NT2/D1 (cell line): Measurements from ENCODE around the gene LGALS9B.
"Not testable (repeated sequence)": the region's sequence is repeated elsewhere in the genome, so short reads cannot be mapped to it uniquely, and the experiment has no call there.

Experiments used
- DNase-seq: peaks from one replicate; pipeline ENCODE4 v3.0.0-alpha.2; 2011; ENCODE audit warnings: low read depth, low spot score
- H3K27me3 ChIP-seq: 2 replicates; pipeline ENCODE4 v1.6.0; 2011; ENCODE audit warnings: mild to moderate bottlenecking; ENCODE audit not compliant: insufficient read length, insufficient read depth
- H3K36me3 ChIP-seq: 2 replicates; pipeline ENCODE4 v1.6.1; 2011; ENCODE audit warnings: mild to moderate bottlenecking, low read length, mixed read lengths; ENCODE audit not compliant: insufficient read depth, insufficient read length
- H3K4me1 ChIP-seq: 2 replicates; pipeline ENCODE4 v1.5.1; 2011; ENCODE audit not compliant: insufficient read depth, insufficient read length
- H3K4me3 ChIP-seq: 2 replicates; pipeline ENCODE4 v1.5.1; 2011; ENCODE audit warnings: low read depth; ENCODE audit not compliant: insufficient read length
- H3K9ac ChIP-seq: 2 replicates; pipeline ENCODE4 v1.6.0; 2011; ENCODE audit warnings: low read depth; ENCODE audit not compliant: insufficient read length
- H3K9me3 ChIP-seq: 2 replicates; pipeline ENCODE4 v1.5.1; 2011; ENCODE audit warnings: mild to moderate bottlenecking, low read length; ENCODE audit not compliant: insufficient read depth

The LGALS9B gene

GRCh38 chr17:20467447-20467846 lies at the start of gene LGALS9B:
LGALS9B (minus strand) TSS chr17:20467539; CDS start chr17:20467470, 69 bp downstream.
- H3K4me3 ChIP-seq, DNase-seq, H3K36me3 ChIP-seq: not testable (repeated sequence)

GRCh38 chr17:20516986-20517385 lies 49.6 kb upstream of the LGALS9B start:
- H3K9ac ChIP-seq, DNase-seq, H3K4me1 ChIP-seq, H3K4me3 ChIP-seq, H3K27me3 ChIP-seq, H3K9me3 ChIP-seq, H3K36me3 ChIP-seq: not testable (repeated sequence)

More at GRCh38 chr17:20467447-20467846, at the start of gene LGALS9B:
- H3K4me1 ChIP-seq, H3K9ac ChIP-seq, H3K9me3 ChIP-seq, H3K27me3 ChIP-seq: not testable (repeated sequence)

- not testable (repeated sequence) for H3K4me3 ChIP-seq, DNase-seq, H3K36me3 ChIP-seq, H3K9me3 ChIP-seq, H3K4me1 ChIP-seq, H3K9ac ChIP-seq, H3K27me3 ChIP-seq
Measured at GRCh38 chr17:20515099-20515498, 47.8 kb upstream of the LGALS9B start.

GRCh38 chr17:20513539-20513938 lies 46.2 kb upstream of the LGALS9B start:
- H3K27me3 ChIP-seq, H3K4me1 ChIP-seq, H3K4me3 ChIP-seq, H3K9me3 ChIP-seq, DNase-seq, H3K36me3 ChIP-seq, H3K9ac ChIP-seq: not testable (repeated sequence)

- not testable (repeated sequence) for H3K4me1 ChIP-seq, H3K9ac ChIP-seq, H3K36me3 ChIP-seq, H3K9me3 ChIP-seq, H3K4me3 ChIP-seq, H3K27me3 ChIP-seq, DNase-seq
Measured at GRCh38 chr17:20512378-20512777, 45.0 kb upstream of the LGALS9B start.

GRCh38 chr17:20511778-20512177 lies 44.4 kb upstream of the LGALS9B start:
- DNase-seq, H3K9ac ChIP-seq, H3K36me3 ChIP-seq, H3K9me3 ChIP-seq, H3K4me1 ChIP-seq, H3K27me3 ChIP-seq, H3K4me3 ChIP-seq: not testable (repeated sequence)

- H3K4me3 ChIP-seq, H3K27me3 ChIP-seq, H3K9me3 ChIP-seq, H3K4me1 ChIP-seq, H3K36me3 ChIP-seq, H3K9ac ChIP-seq, DNase-seq: not testable (repeated sequence)
Measured at GRCh38 chr17:20505333-20505732, 38.0 kb upstream of the LGALS9B start.

GRCh38 chr17:20504388-20505066 lies 37.2 kb upstream of the LGALS9B start:
- not testable (repeated sequence) for H3K9ac ChIP-seq, H3K4me1 ChIP-seq, DNase-seq, H3K27me3 ChIP-seq, H3K36me3 ChIP-seq, H3K9me3 ChIP-seq, H3K4me3 ChIP-seq

- H3K27me3 ChIP-seq, H3K9me3 ChIP-seq, H3K9ac ChIP-seq, DNase-seq, H3K4me3 ChIP-seq, H3K36me3 ChIP-seq, H3K4me1 ChIP-seq: not testable (repeated sequence)
Measured at GRCh38 chr17:20501896-20502295, 34.6 kb upstream of the LGALS9B start.

GRCh38 chr17:20500346-20500745 lies 33.0 kb upstream of the LGALS9B start:
- DNase-seq, H3K9me3 ChIP-seq, H3K4me1 ChIP-seq: not testable (repeated sequence)

GRCh38 chr17:20495420-20495819 lies 28.1 kb upstream of the LGALS9B start:
- not testable (repeated sequence) for DNase-seq, H3K4me3 ChIP-seq, H3K27me3 ChIP-seq, H3K9me3 ChIP-seq, H3K36me3 ChIP-seq, H3K9ac ChIP-seq, H3K4me1 ChIP-seq

More at GRCh38 chr17:20500346-20500745, 33.0 kb upstream of the LGALS9B start:
- H3K36me3 ChIP-seq, H3K4me3 ChIP-seq, H3K9ac ChIP-seq, H3K27me3 ChIP-seq: not testable (repeated sequence)

GRCh38 chr17:20494735-20495134 lies 27.4 kb upstream of the LGALS9B start:
- not testable (repeated sequence) for H3K4me3 ChIP-seq, H3K9ac ChIP-seq, H3K36me3 ChIP-seq, H3K4me1 ChIP-seq, H3K9me3 ChIP-seq, DNase-seq, H3K27me3 ChIP-seq
